B cell (primary cell): ENCODE results near the gene PHF20. TPM values are rescaled to one million over a fixed set of nuclear protein-coding genes. Genes with fewer than 3 reads are reported as not detected.
A peak's percentile ranks its signal among the peaks of the same experiment; 100 is the strongest.

Experiments
- ATAC-seq: fragments of 200-7000 bp; cut with Tn5 transposase; one replicate; pipeline ENCODE4 v1.10.0; 2021; ENCODE audit warnings: low read depth, mild to moderate bottlenecking, moderate number of reproducible peaks, moderate library complexity
- CTCF ChIA-PET: fragments of 350-600 bp; sonication (Branson Sonifier 250); formaldehyde crosslinking; loops from one replicate; lab custom pipeline; 2021; ENCODE audit warnings: antibody characterized with exemption, inconsistent platforms; lab: Charles Lee
- POLR2A ChIA-PET: fragments of 350-600 bp; sonication (Branson Sonifier 250); formaldehyde crosslinking; loops from one replicate; lab custom pipeline; 2021; ENCODE audit warnings: antibody characterized with exemption; lab: Charles Lee
- DNase-seq: peaks from one replicate; pipeline ENCODE4 v3.0.0; 2013
- H2AFZ ChIP-seq: 2 replicates; pipeline ENCODE4 v1.6.1; 2012; ENCODE audit warnings: mild to moderate bottlenecking, low read depth, low read length; ENCODE audit not compliant: insufficient read depth, poor library complexity, severe bottlenecking
- H3K27ac ChIP-seq, 2 donors: 1 replicate in 1 of 2; 2 replicates in 1 of 2; pipeline ENCODE4 v1.5.1; 2012 to 2013; ENCODE audit warnings: low read length in 2 of 2, mild to moderate bottlenecking in 2 of 2, moderate library complexity in 1 of 2
- H3K27me3 ChIP-seq, 4 experiments: fragments of 200-600 bp in 1 of 4; sonication (generic) in 1 of 4; replicated peaks in 1 of 4; 1 replicate in 2 of 4; 2 replicates in 2 of 4; pipeline versions ENCODE4 v1.6.1 to v1.7.0; 2013 to 2016; ENCODE audit warnings: low read length in 3 of 4, mild to moderate bottlenecking in 2 of 4, mixed read lengths in 1 of 4, moderate library complexity in 1 of 4; ENCODE audit not compliant: insufficient read depth in 4 of 4, control insufficient read depth in 3 of 4; ENCODE audit errors: control extremely low read depth in 1 of 4
- H3K36me3 ChIP-seq, 2 experiments: replicated peaks in 1 of 2; 1 replicate in 1 of 2; 2 replicates in 1 of 2; pipeline versions ENCODE4 v1.6.1 to v1.7.1; 2013; ENCODE audit warnings: low read length in 1 of 2; ENCODE audit not compliant: insufficient read depth in 2 of 2, control insufficient read depth in 1 of 2; ENCODE audit errors: control extremely low read depth in 1 of 2, extremely low read depth in 1 of 2
- H3K4me1 ChIP-seq, 2 donors: fragments of 200-600 bp in 1 of 2; sonication (generic) in 1 of 2; 1 replicate in 1 of 2; 2 replicates in 1 of 2; pipeline versions ENCODE4 v1.5.1 to v1.6.1; 2013 to 2017; ENCODE audit warnings: low read length in 2 of 2; ENCODE audit not compliant: control insufficient read depth in 2 of 2, insufficient read depth in 2 of 2
- H3K4me2 ChIP-seq: replicated peaks from 2 replicates; pipeline ENCODE3; 2012; ENCODE audit warnings: mild to moderate bottlenecking, low read depth, low read length; ENCODE audit not compliant: poor library complexity, severe bottlenecking
- H3K4me3 ChIP-seq, 5 experiments: fragments of 200-600 bp in 1 of 5; sonication (generic) in 1 of 5; 1 replicate in 3 of 5; 2 replicates in 2 of 5; pipeline versions ENCODE4 v1.5.1 to v1.7.0; 2011 to 2016; ENCODE audit warnings: low read length in 4 of 5, mild to moderate bottlenecking in 4 of 5, low read depth in 2 of 5, control low read depth in 1 of 5, moderate library complexity in 1 of 5; ENCODE audit not compliant: insufficient read depth in 1 of 5; ENCODE audit errors: control extremely low read depth in 1 of 5, extremely low read depth in 1 of 5
- H3K79me2 ChIP-seq: fragments of 200-600 bp; sonication (generic); one replicate; pipeline ENCODE4 v1.6.0; 2016; ENCODE audit warnings: low read length; ENCODE audit not compliant: control insufficient read depth, insufficient read depth
- H3K9ac ChIP-seq: fragments of 200-600 bp; sonication (generic); 2 replicates; pipeline ENCODE4 v1.6.1; 2017; ENCODE audit warnings: mild to moderate bottlenecking, low read length, moderate library complexity
- H3K9me3 ChIP-seq, 3 donors: one replicate each; pipeline versions ENCODE4 v1.6.1 to v1.7.1; 2013; ENCODE audit warnings: low read length in 2 of 3; ENCODE audit not compliant: control insufficient read depth in 2 of 3, insufficient read depth in 1 of 3; ENCODE audit errors: control extremely low read depth in 1 of 3
- H4K20me1 ChIP-seq: 2 replicates; pipeline ENCODE4 v1.6.0; 2012; ENCODE audit warnings: mild to moderate bottlenecking, low read length; ENCODE audit not compliant: insufficient read depth, control insufficient read depth, poor library complexity, severe bottlenecking
- H3K27ac Mint-ChIP-seq: one replicate; pipeline ENCODE4 v1.8.0; 2021; ENCODE audit warnings: mixed read lengths
- H3K27me3 Mint-ChIP-seq: one replicate; pipeline ENCODE4 v1.8.0; 2021; ENCODE audit warnings: mixed read lengths
- H3K4me1 Mint-ChIP-seq: one replicate; pipeline ENCODE4 v1.8.0; 2021; ENCODE audit warnings: mixed read lengths
- H3K4me3 Mint-ChIP-seq: one replicate; pipeline ENCODE4 v1.8.0; 2021; ENCODE audit warnings: mixed read lengths
- H3K9me3 Mint-ChIP-seq: one replicate; pipeline ENCODE4 v1.8.0; 2022; ENCODE audit warnings: mixed read lengths; ENCODE audit not compliant: insufficient read depth
- EZH2 ChIP-seq: IDR thresholded peaks from 2 replicates; pipeline ENCODE4 v1.6.1; 2012; ENCODE audit warnings: borderline replicate concordance, low read depth, mild to moderate bottlenecking, moderate library complexity, low read length; ENCODE audit not compliant: insufficient read depth, poor library complexity, severe bottlenecking
- WGBS: methylation state at CpG from one replicate; pipeline ENCODE4 v1.1.5; 2013; ENCODE audit warnings: missing lambda C conversion rate; ENCODE audit not compliant: insufficient coverage; 5-methylcytosine and 5-hydroxymethylcytosine counted together
- intact Hi-C: fragments of 100-400 bp; cut with micrococcal nuclease; formaldehyde crosslinking; loops from one replicate; pipeline ENCODE4 v1.10.0; 2022
- polyA plus RNA-seq: library from polyadenylated mRNA; depleted of rRNA; stranded (reverse); fragments of >200 nt; gene quantifications from 2 replicates; pipeline ENCODE4 v1.2.3, GENCODE V29; 2012
- total RNA-seq, 2 donors: library from RNA; stranded (reverse); fragments of 120-200 nt in 1 of 2; gene quantifications; 1 replicate in 1 of 2; 2 replicates in 1 of 2; pipeline versions ENCODE4 v1.2.3 to v1.2.4, GENCODE V29; 2013 to 2022
- TF ChIP-seq, protein P1 (sequence below): fragments of 200-600 bp; IDR thresholded peaks from one replicate; pipeline ENCODE4 v1.8.0; 2022; ENCODE audit warnings: antibody characterized with exemption, mild to moderate bottlenecking

The PHF20 gene
- total and polyA plus RNA-seq, 2 donors (not counting 1 experiment from before 2014, with no cell fraction given): 53.6 to 92.3 TPM

GRCh38 chr20:35766843-35767242 lies 5.0 kb upstream of the PHF20 start:
- H4K20me1 ChIP-seq: no peaks in the 10 kb centered on the region
- POLR2A ChIA-PET: interaction anchor here (6.8 kb wide), 1 partner anchor 24 kb away, joined by 259 read pairs; the partner anchor contains the start of gene RBM39
- H3K27me3 ChIP-seq: no peaks in the 10 kb centered on the region
- H2AFZ ChIP-seq: no peak overlapping the region
- Mint-ChIP-seq H3K9me3 (no peaks in the 10 kb centered on the region), H3K27me3 (no peaks in the 10 kb centered on the region), H3K4me3 (no peak overlapping the region), H3K4me1 (peaks cover 41% of the 10 kb centered on the region), H3K27ac (peak overlapping the region; percentile 75)
- TF ChIP-seq, protein P1, sequence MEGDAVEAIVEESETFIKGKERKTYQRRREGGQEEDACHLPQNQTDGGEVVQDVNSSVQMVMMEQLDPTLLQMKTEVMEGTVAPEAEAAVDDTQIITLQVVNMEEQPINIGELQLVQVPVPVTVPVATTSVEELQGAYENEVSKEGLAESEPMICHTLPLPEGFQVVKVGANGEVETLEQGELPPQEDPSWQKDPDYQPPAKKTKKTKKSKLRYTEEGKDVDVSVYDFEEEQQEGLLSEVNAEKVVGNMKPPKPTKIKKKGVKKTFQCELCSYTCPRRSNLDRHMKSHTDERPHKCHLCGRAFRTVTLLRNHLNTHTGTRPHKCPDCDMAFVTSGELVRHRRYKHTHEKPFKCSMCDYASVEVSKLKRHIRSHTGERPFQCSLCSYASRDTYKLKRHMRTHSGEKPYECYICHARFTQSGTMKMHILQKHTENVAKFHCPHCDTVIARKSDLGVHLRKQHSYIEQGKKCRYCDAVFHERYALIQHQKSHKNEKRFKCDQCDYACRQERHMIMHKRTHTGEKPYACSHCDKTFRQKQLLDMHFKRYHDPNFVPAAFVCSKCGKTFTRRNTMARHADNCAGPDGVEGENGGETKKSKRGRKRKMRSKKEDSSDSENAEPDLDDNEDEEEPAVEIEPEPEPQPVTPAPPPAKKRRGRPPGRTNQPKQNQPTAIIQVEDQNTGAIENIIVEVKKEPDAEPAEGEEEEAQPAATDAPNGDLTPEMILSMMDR: no peak
- TF ChIP-seq EZH2: no peak
- no peak overlapping the region for H3K4me3 ChIP-seq
- H3K9me3 ChIP-seq: peaks cover 0 to 3% (median 0%) of the 10 kb centered on the region in 3 donors
- no peaks in the 10 kb centered on the region for H3K36me3 ChIP-seq
- CTCF ChIA-PET: interaction anchor here (6.8 kb wide), 1 partner anchor 23 kb away, joined by 82 read pairs; the partner anchor contains the start of gene RBM39
- no peak overlapping the region for H3K9ac ChIP-seq
- peaks cover 30% of the 10 kb centered on the region for H3K79me2 ChIP-seq
- 100% methylated on average over 3 of the region's 4 CpGs for WGBS
- ATAC-seq (no peak), DNase-seq (no peak)
- intact Hi-C loops: no loop called here
- H3K4me1 ChIP-seq: peaks cover 48 to 53% of the 10 kb centered on the region in 2 donors
- peak overlapping the region; percentile 94 to 99 for H3K27ac ChIP-seq
- no peak overlapping the region for H3K4me2 ChIP-seq
